Vagina (tissue), 2 donors: Measurements from ENCODE around the gene CSGALNACT2. TPM values are rescaled to one million over a fixed set of nuclear protein-coding genes. Genes with fewer than 3 reads are reported as not detected.
"Not testable (repeated sequence)": the region's sequence is repeated elsewhere in the genome, so short reads cannot be mapped to it uniquely, and the experiment has no call there.

ENCODE experiments used
- DNase-seq, 2 donors: peaks; one replicate each; pipeline ENCODE4 v3.0.0-alpha.2; 2017; ENCODE audit errors: extremely low spot score in 2 of 2
- H3K27ac ChIP-seq: fragments of 200-600 bp; sonication (generic); one replicate; pipeline ENCODE4 v1.5.1; 2019
- H3K27me3 ChIP-seq: fragments of 200-600 bp; sonication (generic); one replicate; pipeline ENCODE4 v1.5.1; 2019
- H3K36me3 ChIP-seq, 2 donors: fragments of 200-600 bp; sonication (generic); one replicate each; pipeline ENCODE4 v1.5.1; 2017 to 2019
- H3K4me1 ChIP-seq: fragments of 200-600 bp; sonication (generic); one replicate; pipeline ENCODE4 v1.5.1; 2019
- H3K4me3 ChIP-seq, 2 donors: fragments of 200-600 bp; sonication (generic); 1 replicate in 1 of 2; 2 replicates in 1 of 2; pipeline ENCODE4 v1.5.1; 2016 to 2019
- H3K9me3 ChIP-seq: fragments of 200-600 bp; sonication (generic); one replicate; pipeline ENCODE4 v1.5.1; 2019
- CTCF ChIP-seq, 3 experiments: fragments of 450-650 bp in 2 of 3; fragments of 200-600 bp in 1 of 3; sonication (generic) in 1 of 3; IDR thresholded peaks; one replicate each; pipeline ENCODE4 v1.5.1; 2017 to 2019; ENCODE audit warnings: antibody characterized with exemption in 3 of 3, mild to moderate bottlenecking in 2 of 3, moderate library complexity in 2 of 3
- POLR2A ChIP-seq, 2 donors: fragments of 450-650 bp; IDR thresholded peaks; one replicate each; pipeline ENCODE4 v1.6.1; 2017; ENCODE audit warnings: antibody characterized with exemption in 2 of 2, mild to moderate bottlenecking in 2 of 2, moderate library complexity in 2 of 2
- POLR2AphosphoS5 ChIP-seq, 2 donors: sonication (generic); formaldehyde crosslinking; IDR thresholded peaks; one replicate each; pipeline ENCODE4 v1.9.0; 2017; ENCODE audit warnings: antibody characterized with exemption in 2 of 2, mild to moderate bottlenecking in 2 of 2, low read depth in 1 of 2; ENCODE audit not compliant: insufficient read depth in 1 of 2
- intact Hi-C: fragments of 100-400 bp; cut with DNase I; formaldehyde crosslinking; loops from one replicate; pipeline ENCODE4 v1.15.1; 2023
- total RNA-seq: library from RNA; depleted of rRNA; stranded (reverse); fragments of >200 nt; gene quantifications from one replicate; pipeline ENCODE4 v1.2.3, GENCODE V29; 2016

Gene CSGALNACT2
- total RNA-seq, 1 donor from 2014 or later = 21.9 TPM

DNA sequence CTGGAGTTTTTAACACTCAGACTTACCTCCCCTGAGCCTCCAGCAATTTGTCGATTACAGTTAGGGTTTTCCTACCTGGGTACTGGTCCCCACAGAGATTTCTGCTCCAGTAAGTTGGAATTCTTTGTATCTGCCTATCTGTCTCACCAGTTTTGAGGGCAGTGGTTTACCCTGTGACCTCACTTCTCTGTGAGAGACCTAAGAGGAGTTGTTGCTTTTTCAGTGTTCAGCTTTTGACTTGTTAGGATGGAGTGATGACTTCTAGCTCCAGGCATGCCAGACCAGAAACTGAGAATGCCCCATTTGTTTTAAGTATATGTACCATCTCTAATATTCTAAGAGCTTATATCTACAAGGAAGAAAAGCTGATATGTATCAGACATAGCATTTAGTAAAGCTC is 42.9 kb downstream of the CSGALNACT2 start:
- intact Hi-C loops = no loop called here
- TF ChIP-seq CTCF (IDR thresholded peaks at IDR 0.05) (no peak), POLR2AphosphoS5 (IDR thresholded peaks at IDR 0.05; ENCODE audit: insufficient read depth in 1 of 2, low read depth in 1 of 2) (no peak), POLR2A (IDR thresholded peaks at IDR 0.05) (no peak)
- Histone ChIP-seq H3K4me3 (no peak overlapping the region), H3K27ac (no peak overlapping the region), H3K4me1 (no peaks in the 10 kb centered on the region), H3K36me3 (peaks cover 0 to 56% of the 10 kb centered on the region in 2 donors), H3K9me3 (no peaks in the 10 kb centered on the region), H3K27me3 (no peaks in the 10 kb centered on the region)
- DNase-seq = no peak

DNA sequence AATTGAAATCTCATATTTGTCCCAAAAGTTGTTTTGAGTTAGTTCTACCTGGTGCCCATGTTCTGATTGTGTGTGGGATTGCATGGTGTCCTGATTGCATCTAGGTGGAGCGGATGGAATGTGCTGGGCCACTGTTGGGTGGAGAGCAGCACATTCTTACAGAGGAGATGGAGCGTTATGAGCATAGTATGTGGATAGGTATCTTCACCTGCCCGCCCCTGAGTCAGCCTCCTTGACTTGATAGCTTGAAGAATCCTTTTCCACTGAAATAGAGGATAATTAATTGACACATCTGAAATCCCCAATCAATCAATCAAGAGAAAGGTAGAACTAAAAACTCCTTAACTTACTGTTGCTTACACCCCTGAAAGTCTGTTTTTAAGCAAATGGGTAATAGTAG is 45.5 kb downstream of the CSGALNACT2 start:
- H3K27ac ChIP-seq, H3K4me1 ChIP-seq, DNase-seq, H3K27me3 ChIP-seq, H3K9me3 ChIP-seq, intact Hi-C loops, H3K4me3 ChIP-seq: not testable (repeated sequence)
- peaks cover 0 to 31% of the 10 kb centered on the region in 2 donors for H3K36me3 ChIP-seq

- DNase-seq = no peak
Measured at GRCh38 chr10:43186150-43186549, 47.9 kb downstream of the CSGALNACT2 start.

GRCh38 chr10:43187213-43187612 is 49.0 kb downstream of the CSGALNACT2 start:
- no peak for TF ChIP-seq POLR2A (IDR thresholded peaks at IDR 0.05)
- TF ChIP-seq POLR2AphosphoS5 (IDR thresholded peaks at IDR 0.05; ENCODE audit: insufficient read depth in 1 of 2, low read depth in 1 of 2) = no peak
- TF ChIP-seq CTCF (IDR thresholded peaks at IDR 0.05) = no peak
- Histone ChIP-seq H3K27ac (no peak overlapping the region), H3K9me3 (no peaks in the 10 kb centered on the region), H3K36me3 (peaks cover 0 to 17% of the 10 kb centered on the region in 2 donors), H3K4me1 (no peaks in the 10 kb centered on the region), H3K27me3 (no peaks in the 10 kb centered on the region), H3K4me3 (no peak overlapping the region)
- no peak for DNase-seq
- intact Hi-C loops = no loop called here

More at GRCh38 chr10:43186150-43186549, 47.9 kb downstream of the CSGALNACT2 start:
- Histone ChIP-seq H3K27ac (no peak overlapping the region), H3K4me3 (no peak overlapping the region), H3K9me3 (no peaks in the 10 kb centered on the region), H3K36me3 (peaks cover 0 to 17% of the 10 kb centered on the region in 2 donors), H3K4me1 (no peaks in the 10 kb centered on the region), H3K27me3 (no peaks in the 10 kb centered on the region)
- intact Hi-C loops = no loop called here
- TF ChIP-seq POLR2AphosphoS5 (IDR thresholded peaks at IDR 0.05; ENCODE audit: insufficient read depth in 1 of 2, low read depth in 1 of 2) (no peak), CTCF (IDR thresholded peaks at IDR 0.05) (no peak), POLR2A (IDR thresholded peaks at IDR 0.05) (no peak)

- intact Hi-C loops = no loop called here
- DNase-seq = no peak
Measured at GRCh38 chr10:43188702-43189101, 50.5 kb downstream of the CSGALNACT2 start.

More at GRCh38 chr10:43188702-43189101, 50.5 kb downstream of the CSGALNACT2 start:
- Histone ChIP-seq H3K4me3 (no peak overlapping the region), H3K27me3 (no peaks in the 10 kb centered on the region), H3K27ac (no peak overlapping the region), H3K36me3 (peaks cover 0 to 8% of the 10 kb centered on the region in 2 donors), H3K9me3 (no peaks in the 10 kb centered on the region), H3K4me1 (no peaks in the 10 kb centered on the region)
- TF ChIP-seq POLR2A (IDR thresholded peaks at IDR 0.05) = no peak
- no peak for TF ChIP-seq POLR2AphosphoS5 (IDR thresholded peaks at IDR 0.05; ENCODE audit: insufficient read depth in 1 of 2, low read depth in 1 of 2)
- no peak for TF ChIP-seq CTCF (IDR thresholded peaks at IDR 0.05)
